ENCODE results near the gene CNST.

- TF ChIP-seq, protein P1, sequence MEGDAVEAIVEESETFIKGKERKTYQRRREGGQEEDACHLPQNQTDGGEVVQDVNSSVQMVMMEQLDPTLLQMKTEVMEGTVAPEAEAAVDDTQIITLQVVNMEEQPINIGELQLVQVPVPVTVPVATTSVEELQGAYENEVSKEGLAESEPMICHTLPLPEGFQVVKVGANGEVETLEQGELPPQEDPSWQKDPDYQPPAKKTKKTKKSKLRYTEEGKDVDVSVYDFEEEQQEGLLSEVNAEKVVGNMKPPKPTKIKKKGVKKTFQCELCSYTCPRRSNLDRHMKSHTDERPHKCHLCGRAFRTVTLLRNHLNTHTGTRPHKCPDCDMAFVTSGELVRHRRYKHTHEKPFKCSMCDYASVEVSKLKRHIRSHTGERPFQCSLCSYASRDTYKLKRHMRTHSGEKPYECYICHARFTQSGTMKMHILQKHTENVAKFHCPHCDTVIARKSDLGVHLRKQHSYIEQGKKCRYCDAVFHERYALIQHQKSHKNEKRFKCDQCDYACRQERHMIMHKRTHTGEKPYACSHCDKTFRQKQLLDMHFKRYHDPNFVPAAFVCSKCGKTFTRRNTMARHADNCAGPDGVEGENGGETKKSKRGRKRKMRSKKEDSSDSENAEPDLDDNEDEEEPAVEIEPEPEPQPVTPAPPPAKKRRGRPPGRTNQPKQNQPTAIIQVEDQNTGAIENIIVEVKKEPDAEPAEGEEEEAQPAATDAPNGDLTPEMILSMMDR (IDR thresholded peaks at IDR 0.05), result no peak
- TF ChIP-seq EP300 (IDR thresholded peaks at IDR 0.05) (no peak), POLR2A (IDR thresholded peaks at IDR 0.05) (no peak)
Observed at GRCh38 chr1:246579818-246580217, 13.6 kb downstream of the CNST start.

Measured in suprapubic skin (tissue), 3 donors.